NCI-H2029 treated with DMSO at 0.1 percent for 48 hours (cell line): ENCODE data around the gene SPATA2.

ENCODE experiments used
- DNase-seq: peaks from one replicate; lab custom pipeline; 2025; lab: John Stamatoyannopoulos, UW

Gene SPATA2

GRCh38 chr20:49858076-49858585 is 57.2 kb downstream of the SPATA2 start:
- DNase-seq = no peak

GRCh38 chr20:49856904-49857303 is 58.4 kb downstream of the SPATA2 start:
- no peak for DNase-seq

DNA sequence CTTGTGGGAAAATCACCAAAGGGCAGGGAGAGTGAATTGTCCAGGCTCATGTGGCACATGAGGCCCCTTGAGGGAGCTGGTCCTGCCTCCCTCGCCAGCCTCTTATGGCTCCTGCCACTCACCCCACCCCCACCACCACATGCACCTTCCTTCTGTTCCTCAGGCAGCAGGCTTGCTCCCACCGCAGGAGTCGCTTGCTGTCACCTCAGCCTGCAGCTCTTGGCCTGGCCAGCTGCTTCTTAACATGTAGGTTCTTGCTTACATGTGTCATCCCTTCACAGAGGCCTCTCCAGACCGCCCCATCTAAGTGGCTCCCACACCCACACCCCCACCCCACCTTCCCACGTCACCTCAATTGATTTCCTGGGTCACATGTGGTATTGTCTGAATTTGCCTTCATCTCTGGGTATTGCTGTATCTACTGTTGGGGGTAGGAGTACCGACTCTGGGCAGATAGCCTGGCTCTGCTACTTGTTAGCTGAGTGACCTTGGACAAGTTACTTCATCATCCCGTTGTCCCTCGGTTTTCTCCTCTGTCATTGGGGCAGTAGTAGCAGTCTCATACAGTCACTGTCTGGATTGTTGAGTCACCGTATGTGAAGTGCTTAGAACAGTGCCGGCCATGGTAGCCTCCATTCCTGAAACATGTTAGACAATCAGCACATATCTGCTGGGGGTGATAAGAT is 61.0 kb downstream of the SPATA2 start:
- no peak for DNase-seq

DNA sequence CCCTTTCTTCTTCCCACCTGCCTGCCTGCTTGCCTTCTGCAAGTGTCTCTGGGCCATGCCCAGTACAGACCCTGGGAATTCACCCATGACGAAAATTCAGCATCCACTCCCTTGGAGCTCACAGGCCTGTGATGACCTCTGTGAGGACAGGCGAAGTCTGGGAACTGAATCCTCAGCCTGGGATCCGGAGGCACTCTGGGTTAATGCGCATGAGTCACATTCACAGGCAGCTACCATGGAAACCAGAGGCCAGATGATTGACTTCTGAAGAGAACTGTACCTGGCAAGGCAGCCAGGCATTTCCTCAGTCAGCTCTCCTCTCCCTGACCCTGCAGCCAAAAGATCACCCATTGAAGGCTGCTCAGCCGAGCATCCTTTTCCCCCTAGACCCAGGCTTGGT is 61.7 kb downstream of the SPATA2 start:
- DNase-seq = no peak
